H1 (cell line): ENCODE measurements around the gene VPS13D. TPM values are rescaled to one million over a fixed set of nuclear protein-coding genes. Genes with fewer than 3 reads are reported as not detected.

Source experiments
- CTCF ChIA-PET: fragments of 300-600 bp; sonication (Branson Sonifier 250); formaldehyde crosslinking; loops from one replicate; lab custom pipeline; 2021; ENCODE audit not compliant: partially characterized antibody; lab: Charles Lee
- POLR2A ChIA-PET: fragments of 300-600 bp; sonication (Branson Sonifier 250); formaldehyde crosslinking; loops from one replicate; lab custom pipeline; 2021; ENCODE audit warnings: inconsistent platforms; ENCODE audit not compliant: partially characterized antibody; lab: Charles Lee
- DNase-seq, 2 experiments: peaks; one replicate each; pipeline versions ENCODE4 v3.0.0 to v3.0.0-alpha.2; 2010 to 2022; ENCODE audit warnings: low spot score in 2 of 2, low read depth in 1 of 2, mixed read lengths in 1 of 2
- FAIRE-seq: peaks from 2 replicates; lab custom pipeline; 2011; peaks lifted over from hg19 to GRCh38; lab: Jason Lieb, UNC
- H2AFZ ChIP-seq: 2 replicates; pipeline ENCODE4 v1.8.1; 2012; ENCODE audit warnings: low read length, inconsistent platforms
- H2AK5ac ChIP-seq: 2 replicates; pipeline ENCODE4 v1.6.1; 2013; ENCODE audit warnings: low read depth, low read length
- H2BK120ac ChIP-seq: replicated peaks from 2 replicates; pipeline ENCODE3; 2013; ENCODE audit warnings: low read depth, low read length, inconsistent platforms
- H2BK12ac ChIP-seq: 2 replicates; pipeline ENCODE4 v1.6.1; 2013; ENCODE audit warnings: low read depth, low read length
- H2BK15ac ChIP-seq: 2 replicates; pipeline ENCODE4 v1.6.1; 2013; ENCODE audit warnings: low read length
- H2BK20ac ChIP-seq: 2 replicates; pipeline ENCODE4 v1.6.1; 2013; ENCODE audit warnings: low read length
- H2BK5ac ChIP-seq: 2 replicates; pipeline ENCODE4 v1.6.1; 2013; ENCODE audit warnings: low read depth, low read length
- H3K14ac ChIP-seq: 2 replicates; pipeline ENCODE4 v1.6.1; 2013; ENCODE audit warnings: inconsistent platforms; ENCODE audit not compliant: insufficient read length
- H3K18ac ChIP-seq: 2 replicates; pipeline ENCODE4 v1.6.1; 2013; ENCODE audit warnings: low read length; ENCODE audit errors: extremely low read depth
- H3K23ac ChIP-seq: 2 replicates; pipeline ENCODE4 v1.6.1; 2013; ENCODE audit warnings: inconsistent platforms; ENCODE audit not compliant: insufficient read length
- H3K23me2 ChIP-seq: 2 replicates; pipeline ENCODE4 v1.6.1; 2013; ENCODE audit warnings: low read depth, low read length
- H3K27ac ChIP-seq: 2 replicates; pipeline ENCODE4 v1.6.1; 2011; ENCODE audit warnings: low read depth, low read length, inconsistent platforms
- H3K27me3 ChIP-seq, 4 experiments: replicated peaks in 1 of 4; 1 replicate in 1 of 4; 2 replicates in 3 of 4; pipeline versions ENCODE4 v1.6.1 to v1.8.1; 2011 to 2013; ENCODE audit warnings: low read length in 3 of 4, mild to moderate bottlenecking in 3 of 4, inconsistent platforms in 2 of 4, mixed read lengths in 2 of 4, moderate library complexity in 1 of 4; ENCODE audit not compliant: control insufficient read depth in 3 of 4, insufficient read depth in 3 of 4; ENCODE audit errors: extremely low read depth in 1 of 4
- H3K36me3 ChIP-seq, 4 experiments: 2 replicates each; pipeline versions ENCODE4 v1.6.1 to v1.8.1; 2011 to 2013; ENCODE audit warnings: mild to moderate bottlenecking in 4 of 4, low read length in 3 of 4, moderate library complexity in 2 of 4, control low read depth in 1 of 4, inconsistent platforms in 1 of 4; ENCODE audit not compliant: insufficient read depth in 4 of 4, control insufficient read depth in 2 of 4
- H3K4ac ChIP-seq: replicated peaks from 2 replicates; pipeline ENCODE3; 2013; ENCODE audit warnings: low read length, low read depth, mixed read lengths, inconsistent platforms; ENCODE audit not compliant: insufficient read length
- H3K4me1 ChIP-seq, 4 experiments: replicated peaks in 1 of 4; 1 replicate in 1 of 4; 2 replicates in 3 of 4; pipeline versions ENCODE4 v1.6.1 to v1.8.1; 2011 to 2013; ENCODE audit warnings: low read length in 3 of 4, inconsistent platforms in 2 of 4, mixed read lengths in 1 of 4; ENCODE audit not compliant: insufficient read depth in 4 of 4, control insufficient read depth in 3 of 4
- H3K4me2 ChIP-seq, 2 experiments: 2 replicates each; pipeline versions ENCODE4 v1.6.1 to v1.8.1; 2011 to 2013; ENCODE audit warnings: low read depth in 2 of 2, low read length in 2 of 2, control low read depth in 1 of 2, inconsistent platforms in 1 of 2, mild to moderate bottlenecking in 1 of 2; ENCODE audit not compliant: insufficient read depth in 1 of 2
- H3K4me3 ChIP-seq, 4 experiments: fragments of 200-600, 300-600 bp in 1 of 4; sonication (generic), shearing (Covaris generic), sonication (Bioruptor Twin) in 1 of 4; 2 replicates each; pipeline versions ENCODE4 v1.5.1 to v1.8.1; 2011 to 2016; ENCODE audit warnings: low read length in 4 of 4, low read depth in 3 of 4, control low read depth in 2 of 4, inconsistent platforms in 2 of 4, mild to moderate bottlenecking in 2 of 4, mixed read lengths in 1 of 4, moderate library complexity in 1 of 4; ENCODE audit not compliant: insufficient read depth in 2 of 4; ENCODE audit errors: extremely low read depth in 1 of 4
- H3K56ac ChIP-seq: replicated peaks from 2 replicates; pipeline ENCODE3; 2013; ENCODE audit warnings: low read depth, mild to moderate bottlenecking, mixed read lengths, low read length, inconsistent platforms; ENCODE audit not compliant: insufficient read length
- H3K79me1 ChIP-seq: 2 replicates; pipeline ENCODE4 v1.6.1; 2013; ENCODE audit warnings: low read depth, low read length, control low read depth
- H3K79me2 ChIP-seq, 2 experiments: 2 replicates each; pipeline versions ENCODE4 v1.6.1 to v1.8.1; 2012 to 2013; ENCODE audit warnings: low read length in 2 of 2, mild to moderate bottlenecking in 2 of 2, inconsistent platforms in 1 of 2; ENCODE audit not compliant: insufficient read depth in 2 of 2, control insufficient read depth in 1 of 2
- H3K9ac ChIP-seq, 4 experiments: replicated peaks in 1 of 4; 1 replicate in 1 of 4; 2 replicates in 3 of 4; pipeline versions ENCODE4 v1.6.1 to v1.8.1; 2011 to 2013; ENCODE audit warnings: low read depth in 3 of 4, low read length in 3 of 4, control low read depth in 2 of 4, mild to moderate bottlenecking in 2 of 4, moderate library complexity in 2 of 4, inconsistent platforms in 1 of 4; ENCODE audit errors: extremely low read depth in 1 of 4
- H3K9me3 ChIP-seq, 2 experiments: 2 replicates each; pipeline versions ENCODE4 v1.6.1 to v1.8.1; 2012 to 2013; ENCODE audit warnings: mild to moderate bottlenecking in 2 of 2, moderate library complexity in 2 of 2, control low read depth in 1 of 2, inconsistent platforms in 1 of 2, low read depth in 1 of 2, low read length in 1 of 2, mixed read lengths in 1 of 2; ENCODE audit not compliant: insufficient read depth in 2 of 2
- H4K20me1 ChIP-seq, 2 experiments: replicated peaks in 1 of 2; 2 replicates each; pipeline versions ENCODE3 to v1.8.1; 2011 to 2013; ENCODE audit warnings: inconsistent platforms in 2 of 2, low read length in 2 of 2, mild to moderate bottlenecking in 1 of 2; ENCODE audit not compliant: insufficient read depth in 2 of 2, control insufficient read depth in 1 of 2
- H4K5ac ChIP-seq: 2 replicates; pipeline ENCODE4 v1.6.1; 2013; ENCODE audit warnings: low read length, low read depth, mixed read lengths, inconsistent platforms; ENCODE audit not compliant: insufficient read length
- H4K8ac ChIP-seq: 2 replicates; pipeline ENCODE4 v1.8.0; 2013; ENCODE audit warnings: mild to moderate bottlenecking, moderate library complexity, low read length, inconsistent platforms; ENCODE audit not compliant: insufficient read depth; ENCODE audit errors: extremely low read depth
- H4K91ac ChIP-seq: replicated peaks from 2 replicates; pipeline ENCODE3; 2013; ENCODE audit warnings: low read length, mixed read lengths, inconsistent platforms; ENCODE audit not compliant: insufficient read length
- HDAC2 ChIP-seq, 2 experiments: fragments of 300-600 bp in 1 of 2; sonication (generic) in 1 of 2; IDR thresholded peaks; 2 replicates each; pipeline ENCODE4 v1.6.1; 2011 to 2012; ENCODE audit warnings: low read depth in 2 of 2, low read length in 2 of 2, mild to moderate bottlenecking in 2 of 2, moderate library complexity in 2 of 2, borderline replicate concordance in 1 of 2, inconsistent platforms in 1 of 2
- KDM1A ChIP-seq: fragments of 200-600, 300-600 bp; sonication (generic); IDR thresholded peaks from 2 replicates; pipeline ENCODE4 v1.7.1; 2016; ENCODE audit warnings: mild to moderate bottlenecking, low read length, borderline replicate concordance
- RXRA ChIP-seq: IDR thresholded peaks from 2 replicates; pipeline ENCODE4 v1.6.1; 2011; ENCODE audit warnings: low read depth, mild to moderate bottlenecking, low read length, moderate library complexity; ENCODE audit not compliant: insufficient read depth
- WGBS, 2 experiments: shearing (Covaris generic) in 1 of 2; methylation state at CpG; one replicate each; pipeline versions ENCODE4 v1.1.6 to v1.1.7; 2013 to 2015; ENCODE audit warnings: low lambda C conversion rate in 2 of 2, mixed read lengths in 2 of 2, inconsistent platforms in 1 of 2, low coverage in 1 of 2, missing lambda C conversion rate in 1 of 2; ENCODE audit not compliant: insufficient replicate concordance in 2 of 2, insufficient coverage in 1 of 2, insufficient read length in 1 of 2; ENCODE audit errors: extremely low coverage in 1 of 2, missing lambda C conversion rate in 1 of 2; 5-methylcytosine and 5-hydroxymethylcytosine counted together
- polyA plus RNA-seq, 7 experiments: library from polyadenylated mRNA; depleted of rRNA in 3 of 7; stranded (reverse) in 5 of 7; unstranded in 2 of 7; fragments of >200 nt in 5 of 7; fragments of 200-250 nt in 2 of 7; gene quantifications; 1 replicate in 5 of 7; 2 replicates in 1 of 7; 4 replicates in 1 of 7; pipeline versions ENCODE4 v1.2.1 to v1.2.3, GENCODE V29; 2011 to 2013; ENCODE audit warnings: missing spikeins in 2 of 7, mixed read lengths in 2 of 7
- total RNA-seq: library from RNA; stranded (reverse); fragmentation: NEBNext Ultra II Directional; extraction: Animal tissue kit (Norgen Biotek cat#: 25700); gene quantifications from 2 replicates; pipeline ENCODE4 v1.2.1, GENCODE V29; 2021

The VPS13D gene
- total and polyA plus RNA-seq, 2 of the 8 experiments (the other 6 are each of a cell fraction or from before 2014, with no cell fraction given), result 10.9 to 31.2 TPM

GRCh38 chr1:12201352-12202189 lies 28.3 kb upstream of the VPS13D start:
- Histone ChIP-seq H3K79me1 (no peaks in the 10 kb centered on the region), H3K23ac (no peak overlapping the region), H2BK20ac (no peak overlapping the region), H3K9ac (no peak overlapping the region), H2BK12ac (no peak overlapping the region), H3K18ac (peak overlapping the region; percentile 71; the same call in 1 of the 2 replicates), H4K5ac (no peak overlapping the region), H3K27ac (no peak overlapping the region), H2BK5ac (no peak overlapping the region), H2BK120ac (no peak overlapping the region), H4K20me1 (peaks cover 0 to 1% of the 10 kb centered on the region in 2 experiments), H3K56ac (no peak overlapping the region), H3K4ac (peak overlapping the region; percentile 81), H3K14ac (no peak overlapping the region), H4K91ac (peak overlapping the region; percentile 46), H4K8ac (no peak overlapping the region), H3K23me2 (peaks cover 3% of the 10 kb centered on the region; the same call in 1 of the 2 replicates), H2AFZ (no peak overlapping the region), H3K4me2 (no peak overlapping the region), H3K27me3 (no peaks in the 10 kb centered on the region), H3K4me3 (no peak overlapping the region), H3K79me2 (no peaks in the 10 kb centered on the region), H2AK5ac (0 out of 2 replicates have a peak overlapping the region, but pooled peaks have one; percentile 16), H3K9me3 (no peaks in the 10 kb centered on the region), H3K4me1 (peaks cover 3 to 11% (median 8%) of the 10 kb centered on the region in 4 experiments), H2BK15ac (no peak overlapping the region), H3K36me3 (no peaks in the 10 kb centered on the region)
- ChIA-PET POLR2A (no interaction called here), CTCF (interaction anchor here (0.6 to 17.0 kb wide), 9 partner anchors 7 to 95 kb away, joined by 3 to 503 read pairs (median 4); no protein-coding TSS in a partner anchor)
- 88% methylated on average over 14 of the region's 18 CpGs; no CpG with 5 or more reads in 1 of the 2 experiments for WGBS, 2 experiments
- no peak for DNase-seq
- TF ChIP-seq HDAC2 (IDR thresholded peaks at IDR 0.05; ENCODE audit: borderline replicate concordance in 1 of 2, low read depth in 2 of 2, low read length in 2 of 2), result peak in 1 of 2 experiments; percentile 49; a peak in 1 of 4 replicates
- TF ChIP-seq KDM1A, result peak; percentile 94
- TF ChIP-seq RXRA, result no peak
- FAIRE-seq, result no peak
